Vagina (tissue), 2 donors: ENCODE measurements around the gene DCHS2.

Experiments
- CTCF ChIP-seq, 3 experiments: fragments of 450-650 bp in 2 of 3; fragments of 200-600 bp in 1 of 3; sonication (generic) in 1 of 3; IDR thresholded peaks; one replicate each; pipeline ENCODE4 v1.5.1; 2017 to 2019; ENCODE audit warnings: antibody characterized with exemption in 3 of 3, mild to moderate bottlenecking in 2 of 3, moderate library complexity in 2 of 3
- POLR2A ChIP-seq, 2 donors: fragments of 450-650 bp; IDR thresholded peaks; one replicate each; pipeline ENCODE4 v1.6.1; 2017; ENCODE audit warnings: antibody characterized with exemption in 2 of 2, mild to moderate bottlenecking in 2 of 2, moderate library complexity in 2 of 2
- POLR2AphosphoS5 ChIP-seq, 2 donors: sonication (generic); formaldehyde crosslinking; IDR thresholded peaks; one replicate each; pipeline ENCODE4 v1.9.0; 2017; ENCODE audit warnings: antibody characterized with exemption in 2 of 2, mild to moderate bottlenecking in 2 of 2, low read depth in 1 of 2; ENCODE audit not compliant: insufficient read depth in 1 of 2

GRCh38 chr4:154503598-154503997, 12.0 kb upstream of the DCHS2 start:
- TF ChIP-seq CTCF (IDR thresholded peaks at IDR 0.05) = no peak
- no peak for TF ChIP-seq POLR2A (IDR thresholded peaks at IDR 0.05)
- TF ChIP-seq POLR2AphosphoS5 (IDR thresholded peaks at IDR 0.05; ENCODE audit: insufficient read depth in 1 of 2, low read depth in 1 of 2) = no peak
